HG03439 (cell line): ENCODE results near the gene ARSB.

ENCODE experiments used
- ATAC-seq: cut with Tn5 transposase; IDR thresholded peaks from one replicate; pipeline ENCODE4 v1.9.1; 2021; ENCODE audit warnings: mild to moderate bottlenecking, moderate library complexity; ENCODE audit not compliant: unreplicated experiment

Gene ARSB

GRCh38 chr5:78810098-78810920, 174.8 kb downstream of the ARSB start:
- no peak for ATAC-seq

GRCh38 chr5:78809444-78809843, 175.7 kb downstream of the ARSB start:
- no peak for ATAC-seq

- ATAC-seq: no peak
These were observed 176.3 kb downstream of the ARSB start for GRCh38 chr5:78808818-78809217.

GRCh38 chr5:78808380-78808779, 176.7 kb downstream of the ARSB start:
- no peak for ATAC-seq

GRCh38 chr5:78806544-78806943, 178.6 kb downstream of the ARSB start:
- no peak for ATAC-seq

GRCh38 chr5:78805474-78806124, 179.5 kb downstream of the ARSB start:
- no peak for ATAC-seq

GRCh38 chr5:78804995-78805394, 180.1 kb downstream of the ARSB start:
- ATAC-seq: no peak

- ATAC-seq: no peak
These were observed 181.2 kb downstream of the ARSB start for GRCh38 chr5:78803941-78804340.

GRCh38 chr5:78803353-78803752, 181.8 kb downstream of the ARSB start:
- ATAC-seq: no peak

- ATAC-seq: no peak
These were observed 183.7 kb downstream of the ARSB start for GRCh38 chr5:78801413-78801812.

GRCh38 chr5:78799266-78800017, 185.7 kb downstream of the ARSB start:
- no peak for ATAC-seq

GRCh38 chr5:78798673-78799029, 186.5 kb downstream of the ARSB start:
- no peak for ATAC-seq

GRCh38 chr5:78797936-78798672, 187.0 kb downstream of the ARSB start:
- no peak for ATAC-seq

- no peak for ATAC-seq
These were observed 189.4 kb downstream of the ARSB start for GRCh38 chr5:78795757-78796156.

GRCh38 chr5:78794693-78795215, 190.4 kb downstream of the ARSB start:
- ATAC-seq: no peak

GRCh38 chr5:78793907-78794662, 191.0 kb downstream of the ARSB start:
- no peak for ATAC-seq

GRCh38 chr5:78792345-78793055, 192.6 kb downstream of the ARSB start:
- no peak for ATAC-seq

- no peak for ATAC-seq
These were observed 193.5 kb downstream of the ARSB start for GRCh38 chr5:78791501-78792100.

- no peak for ATAC-seq
These were observed 197.3 kb downstream of the ARSB start for GRCh38 chr5:78787783-78788182.
